Activated naive CD4-positive, alpha-beta T cell treated with anti-CD3 and anti-CD28 coated beads, Interleukin-2, amount 50 U/mL, for 24 hours (primary cell): ENCODE data around the gene ANTXRL.

Experiments
- H3K27ac Mint-ChIP-seq: one replicate; pipeline ENCODE4 v1.8.0; 2021; ENCODE audit warnings: mild to moderate bottlenecking, mixed read lengths
- H3K27me3 Mint-ChIP-seq: one replicate; pipeline ENCODE4 v1.8.0; 2021; ENCODE audit warnings: mixed read lengths
- H3K36me3 Mint-ChIP-seq: one replicate; pipeline ENCODE4 v1.8.0; 2021; ENCODE audit warnings: mixed read lengths
- H3K4me1 Mint-ChIP-seq: one replicate; pipeline ENCODE4 v1.8.0; 2021; ENCODE audit warnings: mixed read lengths
- H3K4me3 Mint-ChIP-seq: one replicate; pipeline ENCODE4 v1.8.0; 2021; ENCODE audit warnings: mild to moderate bottlenecking, mixed read lengths
- H3K9me3 Mint-ChIP-seq: one replicate; pipeline ENCODE4 v1.8.0; 2021; ENCODE audit warnings: mixed read lengths

The ANTXRL gene

DNA sequence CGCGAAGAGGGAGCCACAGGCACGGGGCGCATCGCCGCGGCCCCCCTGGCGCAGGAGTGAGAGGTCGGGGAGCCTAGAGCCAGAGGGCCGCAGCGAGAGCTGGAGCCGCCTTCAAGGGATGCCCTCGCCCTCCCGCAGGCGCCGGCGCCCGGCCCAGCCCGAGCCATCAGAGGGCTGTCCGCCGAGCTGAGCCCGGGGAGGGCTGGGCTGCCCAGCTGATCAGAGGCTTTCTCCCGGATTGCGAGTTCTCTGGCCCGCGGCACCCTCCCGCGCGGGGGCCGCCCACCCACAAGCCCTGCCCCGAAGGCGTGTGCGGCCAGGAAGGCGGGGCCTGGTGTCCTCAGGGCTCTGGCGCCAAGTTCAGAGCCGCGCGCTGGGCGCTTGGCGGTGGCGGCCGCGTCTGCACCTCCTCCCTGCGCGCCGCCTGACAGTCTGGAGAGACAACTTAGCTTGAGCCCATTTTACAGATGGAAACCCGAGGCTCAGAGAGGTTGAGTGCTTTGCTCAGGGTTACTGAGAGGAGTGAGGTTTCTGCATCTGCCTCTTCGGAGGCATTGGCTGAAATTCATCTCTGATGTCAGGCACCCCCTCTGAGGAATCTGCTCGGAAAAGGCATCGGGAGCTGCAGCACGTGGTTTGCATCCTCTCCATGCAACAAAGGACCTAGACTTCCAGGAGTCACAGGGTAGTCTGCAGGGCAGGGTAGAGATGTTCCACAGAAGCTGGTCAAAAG lies 3.8 kb upstream of the ANTXRL start:
- peak overlapping the region; percentile 86 for H3K4me3 Mint-ChIP-seq
- no peak overlapping the region for H3K27ac Mint-ChIP-seq
- H3K9me3 Mint-ChIP-seq, result no peaks in the 10 kb centered on the region
- no peaks in the 10 kb centered on the region for H3K27me3 Mint-ChIP-seq
- no peaks in the 10 kb centered on the region for H3K36me3 Mint-ChIP-seq
- peaks cover 23% of the 10 kb centered on the region for H3K4me1 Mint-ChIP-seq

DNA sequence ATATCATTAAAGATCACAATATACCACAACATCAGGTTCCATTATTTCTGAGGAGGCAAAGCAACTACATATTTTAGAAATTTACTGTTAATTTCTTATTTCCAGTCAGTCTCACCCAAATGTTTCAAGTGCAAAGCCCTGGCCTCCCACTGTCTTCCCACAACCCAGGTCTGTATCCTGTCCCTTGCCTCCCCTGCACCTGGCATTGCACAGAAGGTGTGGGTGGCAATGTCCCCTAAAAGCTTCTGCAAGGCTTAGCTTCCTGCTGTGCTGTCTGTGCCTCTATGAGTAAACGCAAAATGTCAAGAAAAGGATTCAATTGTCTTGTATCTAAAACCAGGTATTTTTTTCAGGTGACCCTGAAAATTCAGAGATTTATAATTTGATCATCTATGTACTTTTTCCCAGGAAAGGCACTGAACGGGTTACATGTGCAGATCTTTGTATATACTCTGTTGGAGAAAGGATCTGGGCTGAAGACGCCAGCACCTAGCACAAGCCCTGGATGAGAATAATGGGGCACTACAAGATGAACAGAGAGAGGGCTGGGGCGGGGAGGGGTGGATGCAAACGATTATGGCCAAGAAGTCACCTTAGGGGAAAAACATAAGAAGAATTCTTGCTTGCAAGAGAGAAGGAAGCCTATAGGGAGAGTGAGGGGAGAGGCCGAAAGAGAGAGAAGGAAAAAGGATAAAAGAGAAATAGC lies 3.1 kb upstream of the ANTXRL start:
- no peaks in the 10 kb centered on the region for H3K27me3 Mint-ChIP-seq
- peaks cover 23% of the 10 kb centered on the region for H3K4me1 Mint-ChIP-seq
- peak overlapping the region; percentile 33 for H3K27ac Mint-ChIP-seq
- H3K9me3 Mint-ChIP-seq, result no peaks in the 10 kb centered on the region
- peak overlapping the region; percentile 86 for H3K4me3 Mint-ChIP-seq
- H3K36me3 Mint-ChIP-seq, result no peaks in the 10 kb centered on the region

- H3K36me3 Mint-ChIP-seq, result no peaks in the 10 kb centered on the region
Measured at GRCh38 chr10:46284286-46285229, 2.2 kb upstream of the ANTXRL start.

GRCh38 chr10:46285300-46285699 lies 1.5 kb upstream of the ANTXRL start:
- Mint-ChIP-seq H3K36me3 (no peaks in the 10 kb centered on the region), H3K4me1 (peaks cover 23% of the 10 kb centered on the region), H3K4me3 (peak overlapping the region; percentile 86), H3K27ac (no peak overlapping the region), H3K27me3 (no peaks in the 10 kb centered on the region), H3K9me3 (no peaks in the 10 kb centered on the region)

More at GRCh38 chr10:46284286-46285229, 2.2 kb upstream of the ANTXRL start:
- Mint-ChIP-seq H3K27me3 (no peaks in the 10 kb centered on the region), H3K27ac (peak overlapping the region; percentile 33), H3K9me3 (no peaks in the 10 kb centered on the region), H3K4me3 (peak overlapping the region; percentile 86), H3K4me1 (peaks cover 23% of the 10 kb centered on the region)

DNA sequence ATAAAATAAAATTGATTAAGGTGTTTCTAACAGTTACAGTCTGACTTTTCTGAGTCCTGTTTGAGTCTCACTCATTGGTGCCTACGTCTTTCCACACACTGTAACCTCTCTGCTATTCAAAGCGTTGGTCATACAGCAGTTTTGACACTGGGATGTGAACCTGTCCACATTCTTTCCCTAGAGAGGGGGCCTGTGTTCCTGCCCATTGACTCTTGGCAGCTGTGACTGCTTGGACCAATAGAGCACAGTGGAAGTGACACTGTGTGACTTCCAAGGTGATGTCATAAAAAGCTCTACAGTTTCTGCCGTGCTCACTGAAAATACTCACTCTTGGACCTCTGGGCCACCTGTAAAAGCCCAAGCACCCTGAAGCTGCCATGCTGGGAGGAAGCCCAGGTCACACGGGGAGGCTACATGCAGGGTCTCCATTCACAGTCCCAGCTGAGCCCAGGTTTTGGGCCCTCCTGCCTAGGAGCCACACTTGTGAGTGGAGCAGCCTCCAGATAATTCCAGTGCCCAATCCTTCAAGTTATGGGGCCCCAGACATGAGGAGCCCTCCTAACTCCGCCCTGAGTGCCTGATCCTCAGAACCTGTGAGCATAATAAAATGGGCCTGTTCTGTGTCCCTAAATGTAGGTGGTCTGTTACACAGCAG lies 704 bp upstream of the ANTXRL start:
- H3K4me3 Mint-ChIP-seq, result peak overlapping the region; percentile 20
- no peaks in the 10 kb centered on the region for H3K27me3 Mint-ChIP-seq
- H3K9me3 Mint-ChIP-seq, result no peaks in the 10 kb centered on the region
- H3K27ac Mint-ChIP-seq, result no peak overlapping the region
- H3K4me1 Mint-ChIP-seq, result peaks cover 23% of the 10 kb centered on the region
- H3K36me3 Mint-ChIP-seq, result no peaks in the 10 kb centered on the region

DNA sequence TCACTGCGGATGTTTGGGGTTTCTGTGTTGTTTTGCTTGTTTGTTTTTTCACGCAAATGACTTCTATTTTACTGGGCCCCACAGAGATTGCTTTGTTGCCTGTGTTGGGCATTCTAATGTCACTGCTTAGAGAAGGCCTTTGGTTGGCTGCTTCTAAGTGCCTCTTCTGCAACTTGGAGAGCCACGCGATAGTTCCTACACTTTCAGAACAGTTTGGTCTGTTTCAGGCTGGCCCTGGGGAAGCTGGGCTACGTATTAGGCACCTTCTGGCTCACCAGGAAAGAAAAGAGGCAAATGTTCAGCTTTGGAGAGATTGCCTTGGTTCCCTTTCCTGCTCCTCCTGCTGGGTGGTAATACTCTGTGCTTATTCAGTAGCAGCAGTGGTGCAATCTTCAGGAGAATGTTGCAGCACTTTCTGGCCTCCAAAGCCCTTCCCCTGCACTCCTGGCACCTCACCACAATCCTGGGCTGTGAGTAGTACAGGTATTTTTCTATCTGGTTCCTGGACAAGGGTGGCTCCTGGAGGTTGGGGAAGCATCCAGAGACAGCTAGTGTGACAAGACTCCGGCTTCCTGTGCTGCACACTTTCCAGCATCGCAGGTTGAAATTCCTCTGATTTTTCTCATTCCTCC lies 1.2 kb downstream of the ANTXRL start:
- Mint-ChIP-seq H3K27ac (no peak overlapping the region), H3K4me3 (no peak overlapping the region), H3K4me1 (peaks cover 17% of the 10 kb centered on the region), H3K36me3 (no peaks in the 10 kb centered on the region), H3K27me3 (no peaks in the 10 kb centered on the region), H3K9me3 (no peaks in the 10 kb centered on the region)

- H3K4me1 Mint-ChIP-seq, result peaks cover 11% of the 10 kb centered on the region
- H3K27ac Mint-ChIP-seq, result no peak overlapping the region
- no peaks in the 10 kb centered on the region for H3K9me3 Mint-ChIP-seq
- H3K27me3 Mint-ChIP-seq, result no peaks in the 10 kb centered on the region
- no peaks in the 10 kb centered on the region for H3K36me3 Mint-ChIP-seq
- no peak overlapping the region for H3K4me3 Mint-ChIP-seq
Measured at GRCh38 chr10:46288601-46289206, 1.9 kb downstream of the ANTXRL start.

DNA sequence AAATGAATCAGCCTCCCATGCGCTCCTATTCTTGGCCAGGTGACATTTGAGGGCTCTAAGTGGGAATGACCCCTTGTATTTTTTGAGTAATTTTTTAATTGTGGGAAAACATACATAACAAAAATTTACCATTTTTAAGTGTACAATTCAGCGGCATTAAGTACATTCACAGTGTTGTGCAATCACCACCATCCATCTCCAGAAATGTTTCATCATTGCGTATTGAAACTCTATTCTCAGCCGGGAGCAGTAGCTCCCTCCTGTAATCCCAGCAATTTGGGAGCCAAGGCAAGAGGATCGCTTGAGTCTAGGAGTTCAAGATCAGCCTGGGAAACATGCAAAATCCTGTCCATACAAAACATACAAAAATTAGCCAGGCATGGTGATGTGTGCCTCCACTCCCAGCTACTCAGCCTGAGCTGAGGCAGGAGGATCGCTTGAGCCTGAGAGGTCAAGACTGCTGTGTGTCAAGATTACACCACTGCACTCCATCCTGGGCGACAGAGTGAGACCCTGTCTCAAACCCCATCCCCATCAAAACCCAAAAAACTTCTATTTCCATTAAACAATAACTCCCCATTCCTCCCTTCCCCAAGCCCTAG lies 2.5 kb downstream of the ANTXRL start:
- no peaks in the 10 kb centered on the region for H3K36me3 Mint-ChIP-seq
- no peak overlapping the region for H3K4me3 Mint-ChIP-seq
- no peaks in the 10 kb centered on the region for H3K9me3 Mint-ChIP-seq
- H3K4me1 Mint-ChIP-seq, result peaks cover 5% of the 10 kb centered on the region
- no peak overlapping the region for H3K27ac Mint-ChIP-seq
- no peaks in the 10 kb centered on the region for H3K27me3 Mint-ChIP-seq

GRCh38 chr10:46290101-46290886 lies 3.5 kb downstream of the ANTXRL start:
- Mint-ChIP-seq H3K4me3 (no peak overlapping the region), H3K4me1 (peaks cover 1% of the 10 kb centered on the region), H3K36me3 (no peaks in the 10 kb centered on the region), H3K27ac (no peak overlapping the region), H3K27me3 (no peaks in the 10 kb centered on the region), H3K9me3 (no peaks in the 10 kb centered on the region)

- Mint-ChIP-seq H3K36me3 (no peaks in the 10 kb centered on the region), H3K4me1 (no peaks in the 10 kb centered on the region), H3K9me3 (no peaks in the 10 kb centered on the region), H3K27me3 (no peaks in the 10 kb centered on the region), H3K4me3 (no peak overlapping the region), H3K27ac (no peak overlapping the region)
Measured at GRCh38 chr10:46291817-46292572, 5.2 kb downstream of the ANTXRL start.

DNA sequence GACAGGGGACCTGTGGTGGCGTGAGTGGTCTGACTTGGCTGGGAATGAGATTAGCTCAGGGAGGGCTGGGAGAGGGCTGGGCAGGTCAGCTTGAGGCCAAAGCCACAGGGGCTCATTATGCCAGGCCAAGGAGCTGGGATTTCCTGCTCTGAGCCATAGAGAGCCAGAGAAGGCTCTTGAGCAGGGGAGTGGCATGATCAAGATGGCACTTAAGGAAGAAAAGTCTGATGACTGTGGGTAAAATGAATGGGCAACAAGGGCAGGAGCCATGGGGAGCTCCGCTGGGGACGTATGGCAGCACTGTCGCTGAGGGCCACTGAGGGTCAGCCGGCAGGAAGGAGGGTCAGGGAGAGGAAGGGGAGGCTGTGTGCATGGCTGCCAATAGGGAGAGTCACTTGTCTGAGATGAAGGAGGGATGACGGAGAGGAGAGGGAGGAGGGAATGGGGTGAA lies 5.8 kb downstream of the ANTXRL start:
- H3K4me1 Mint-ChIP-seq, result no peaks in the 10 kb centered on the region
- H3K27me3 Mint-ChIP-seq, result no peaks in the 10 kb centered on the region
- no peaks in the 10 kb centered on the region for H3K36me3 Mint-ChIP-seq
- no peaks in the 10 kb centered on the region for H3K9me3 Mint-ChIP-seq
- H3K4me3 Mint-ChIP-seq, result no peak overlapping the region
- H3K27ac Mint-ChIP-seq, result no peak overlapping the region

GRCh38 chr10:46293228-46293627 lies 6.4 kb downstream of the ANTXRL start:
- Mint-ChIP-seq H3K36me3 (no peaks in the 10 kb centered on the region), H3K4me3 (no peak overlapping the region), H3K27ac (no peak overlapping the region), H3K4me1 (peaks cover 5% of the 10 kb centered on the region), H3K27me3 (no peaks in the 10 kb centered on the region), H3K9me3 (no peaks in the 10 kb centered on the region)
